ENCODE results near the gene SNRPD2. TPM values are rescaled to one million over a fixed set of nuclear protein-coding genes. Genes with fewer than 3 reads are reported as not detected.

SNRPD2 gene
- total RNA-seq, 1 experiment from 2014 or later = 793 TPM

DNA sequence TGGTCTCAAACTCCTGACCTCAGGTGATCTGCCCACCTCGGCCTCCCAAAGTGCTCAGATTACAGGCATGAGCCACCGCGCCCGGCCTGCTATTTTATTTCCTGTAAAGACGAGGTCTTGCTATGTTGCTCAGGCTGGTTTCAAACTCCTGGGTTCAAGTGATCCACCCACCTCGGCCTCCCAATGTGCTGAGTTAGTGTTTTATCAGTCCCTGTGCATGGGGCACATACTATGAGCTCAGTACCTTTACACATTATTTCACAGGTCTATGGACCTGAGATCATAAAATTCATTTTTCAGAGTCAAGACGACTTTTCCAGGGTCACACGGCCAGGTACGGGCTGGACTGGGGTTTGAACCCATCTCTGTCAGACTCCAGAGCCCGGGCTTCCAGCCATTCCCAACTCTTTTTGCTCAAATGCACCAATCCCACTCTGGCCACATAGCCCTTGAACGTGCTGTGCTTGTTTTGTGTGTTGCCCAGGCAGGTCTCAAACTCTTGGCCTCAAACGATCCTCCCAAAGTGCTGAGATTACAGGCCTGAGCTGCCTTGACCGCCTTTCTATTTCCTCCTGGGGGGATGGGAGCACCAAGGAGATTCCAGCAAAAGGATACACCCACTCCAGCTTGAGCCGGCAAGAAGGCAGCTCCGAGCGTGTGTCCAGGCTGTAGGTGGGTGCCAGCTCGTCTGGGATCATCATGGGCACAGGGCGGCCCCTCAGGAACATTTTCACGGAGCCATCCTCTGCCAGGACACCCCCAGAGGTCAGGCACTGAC lies 53.7 kb downstream of the SNRPD2 start:
- no peak overlapping the region for H2BK120ac ChIP-seq (ENCODE audit: low read depth, low read length, poor library complexity, severe bottlenecking)
- H2BK5ac ChIP-seq (ENCODE audit: insufficient read length, low read length) = no peak overlapping the region
- H3K9ac ChIP-seq (ENCODE audit: extremely low read depth, insufficient read length, low read length) = no peak overlapping the region
- H2BK15ac ChIP-seq (ENCODE audit: low read depth, low read length) = no peak overlapping the region
- H3K9me3 ChIP-seq (ENCODE audit: control insufficient read depth, low read depth, low read length) = no peaks in the 10 kb centered on the region
- no peak overlapping the region for H3K18ac ChIP-seq (ENCODE audit: insufficient read length, low read depth, low read length)
- peaks cover 14% of the 10 kb centered on the region for H3K23me2 ChIP-seq (ENCODE audit: insufficient read length, low read depth, low read length, poor library complexity, severe bottlenecking)
- H3K4me2 ChIP-seq (ENCODE audit: insufficient read depth, insufficient read length, low read length) = peak overlapping the region; percentile 55
- TF ChIP-seq, protein P1, sequence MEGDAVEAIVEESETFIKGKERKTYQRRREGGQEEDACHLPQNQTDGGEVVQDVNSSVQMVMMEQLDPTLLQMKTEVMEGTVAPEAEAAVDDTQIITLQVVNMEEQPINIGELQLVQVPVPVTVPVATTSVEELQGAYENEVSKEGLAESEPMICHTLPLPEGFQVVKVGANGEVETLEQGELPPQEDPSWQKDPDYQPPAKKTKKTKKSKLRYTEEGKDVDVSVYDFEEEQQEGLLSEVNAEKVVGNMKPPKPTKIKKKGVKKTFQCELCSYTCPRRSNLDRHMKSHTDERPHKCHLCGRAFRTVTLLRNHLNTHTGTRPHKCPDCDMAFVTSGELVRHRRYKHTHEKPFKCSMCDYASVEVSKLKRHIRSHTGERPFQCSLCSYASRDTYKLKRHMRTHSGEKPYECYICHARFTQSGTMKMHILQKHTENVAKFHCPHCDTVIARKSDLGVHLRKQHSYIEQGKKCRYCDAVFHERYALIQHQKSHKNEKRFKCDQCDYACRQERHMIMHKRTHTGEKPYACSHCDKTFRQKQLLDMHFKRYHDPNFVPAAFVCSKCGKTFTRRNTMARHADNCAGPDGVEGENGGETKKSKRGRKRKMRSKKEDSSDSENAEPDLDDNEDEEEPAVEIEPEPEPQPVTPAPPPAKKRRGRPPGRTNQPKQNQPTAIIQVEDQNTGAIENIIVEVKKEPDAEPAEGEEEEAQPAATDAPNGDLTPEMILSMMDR (conservative IDR thresholded peaks at IDR 0.05) = no peak
- peak; percentile 50 for DNase-seq
- no peak overlapping the region for H3K56ac ChIP-seq (ENCODE audit: insufficient read length, low read depth, low read length)
- no CpG with 5 or more reads among the region's 19 CpGs for WGBS (ENCODE audit: extremely low coverage, insufficient read length, low lambda C conversion rate)
- no peak overlapping the region for H2AFZ ChIP-seq (ENCODE audit: low read length)
- H3K14ac ChIP-seq (ENCODE audit: insufficient read depth, low read length) = no peak overlapping the region
- no peaks in the 10 kb centered on the region; the same call in 1 of the 2 replicates for H3K4me1 ChIP-seq (ENCODE audit: insufficient read depth, low read length)
- no peaks in the 10 kb centered on the region for H3K79me2 ChIP-seq (ENCODE audit: insufficient read depth, low read length)
- H2BK20ac ChIP-seq (ENCODE audit: low read depth, low read length, poor library complexity, severe bottlenecking) = no peak overlapping the region
- no peak overlapping the region for H4K91ac ChIP-seq (ENCODE audit: insufficient read length, low read depth, low read length)
- H3K27me3 Mint-ChIP-seq (ENCODE audit: low read depth) = no peaks in the 10 kb centered on the region
- H3K23ac ChIP-seq (ENCODE audit: insufficient read length, low read depth, low read length) = no peak overlapping the region
- no peak overlapping the region for H3T11ph ChIP-seq (ENCODE audit: low read length)
- H3K27me3 ChIP-seq (ENCODE audit: insufficient read depth, low read length) = no peaks in the 10 kb centered on the region
- no peaks in the 10 kb centered on the region for H3K79me1 ChIP-seq (ENCODE audit: insufficient read depth, low read depth, low read length, poor library complexity, severe bottlenecking)
- H2BK12ac ChIP-seq (ENCODE audit: insufficient read length, low read depth, low read length) = no peak overlapping the region
- H3K4ac ChIP-seq (ENCODE audit: low read depth, low read length) = no peak overlapping the region
- H4K8ac ChIP-seq (replicated peaks; ENCODE audit: insufficient read length, low read depth, low read length) = no peak overlapping the region
- H3K4me1 Mint-ChIP-seq = peaks cover 22 to 30% of the 10 kb centered on the region in 2 experiments
- no peak overlapping the region for H2AK5ac ChIP-seq (ENCODE audit: insufficient read length, low read length)
- H3K4me3 Mint-ChIP-seq = peak overlapping the region; percentile 75 to 87
- no peaks in the 10 kb centered on the region for H4K20me1 ChIP-seq (ENCODE audit: control insufficient read depth, insufficient read depth, insufficient read length)
- no peak overlapping the region for H4K5ac ChIP-seq (ENCODE audit: insufficient read length, low read depth, low read length)
- H3K27ac Mint-ChIP-seq = peak overlapping the region; percentile 23 to 68 (median 48); a peak in 2 of 7 replicates
- no peaks in the 10 kb centered on the region; a peak in 1 of 7 replicates for H3K36me3 Mint-ChIP-seq (ENCODE audit: insufficient read depth in 1 of 3, low read depth in 3 of 3)
- no peak overlapping the region for H3K27ac ChIP-seq (ENCODE audit: insufficient read length, low read depth, low read length)
- H3K9me3 Mint-ChIP-seq = no peaks in the 10 kb centered on the region

Small RNA genes lying within 50 kb of the gene (microRNA-seq; reads per million reads assigned to microRNA genes)
- gene MIR330 (ENCODE audit: borderline microRNAs expressed) (32.0 reads per million, percentile 62 among the genes with 10 or more reads in this experiment), gene MIR642A (ENCODE audit: borderline microRNAs expressed) (not detected), gene MIR642B (ENCODE audit: borderline microRNAs expressed) (not detected)

Other genes starting within 250 kb of the SNRPD2 start
- 1.7 and 2.5 TPM in 2 replicates for gene FOSB, start 224.0 kb downstream of the SNRPD2 start, total RNA-seq (2021)
- 18.9 and 20.1 TPM in 2 replicates for gene RTN2, start 194.9 kb downstream of the SNRPD2 start, total RNA-seq (2021)
- gene PPM1N, start 193.5 kb downstream of the SNRPD2 start, total RNA-seq (2021) = 7.7 and 8.1 TPM in 2 replicates
- gene VASP, start 184.5 kb downstream of the SNRPD2 start, total RNA-seq (2021) = 157 and 162 TPM in 2 replicates
- gene OPA3, start 107.2 kb downstream of the SNRPD2 start, total RNA-seq (2021) = 13.0 and 14.7 TPM in 2 replicates
- 0.07 TPM in 1 of 2 replicates, not detected in the other for gene GPR4, start 89.7 kb downstream of the SNRPD2 start, total RNA-seq (2021)
- 19.1 and 22.6 TPM in 2 replicates for gene EML2, start 52.6 kb downstream of the SNRPD2 start, total RNA-seq (2021)
- 0.55 and 0.61 TPM in 2 replicates for gene GIPR, start 23.7 kb downstream of the SNRPD2 start, total RNA-seq (2021)
- 13.7 and 14.1 TPM in 2 replicates for gene QPCTL, start 713 bp upstream of the SNRPD2 start, total RNA-seq (2021)
- 43.6 and 43.9 TPM in 2 replicates for gene FBXO46, start 38.9 kb upstream of the SNRPD2 start, total RNA-seq (2021)
- 0.07 TPM in 1 of 2 replicates, not detected in the other for gene MEIOSIN, start 41.5 kb upstream of the SNRPD2 start, total RNA-seq (2021)
- 41.6 and 41.7 TPM in 2 replicates for gene SIX5, start 77.3 kb upstream of the SNRPD2 start, total RNA-seq (2021)
- 63.9 and 67.4 TPM in 2 replicates for gene DMPK, start 90.5 kb upstream of the SNRPD2 start, total RNA-seq (2021)
- gene DMWD, start 100.9 kb upstream of the SNRPD2 start, total RNA-seq (2021) = 70.7 and 75.1 TPM in 2 replicates
- 0.29 and 0.55 TPM in 2 replicates for gene RSPH6A, start 123.4 kb upstream of the SNRPD2 start, total RNA-seq (2021)
- gene SYMPK, start 171.2 kb upstream of the SNRPD2 start, total RNA-seq (2021) = 104 and 113 TPM in 2 replicates
- gene FOXA3, start 172.4 kb upstream of the SNRPD2 start, total RNA-seq (2021) = 22.2 and 24.9 TPM in 2 replicates
- gene IRF2BP1, start 194.2 kb upstream of the SNRPD2 start, total RNA-seq (2021) = 28.2 and 29.3 TPM in 2 replicates
- gene MYPOP, start 210.7 kb upstream of the SNRPD2 start, total RNA-seq (2021) = 9.0 and 9.5 TPM in 2 replicates
- not detected in 2 replicates for gene NANOS2, start 222.8 kb upstream of the SNRPD2 start, total RNA-seq (2021)

All from H9 (cell line).